NCI-H748 treated with DMSO at 0.1 percent for 48 hours (cell line): ENCODE data around the gene LUM.

Experiments used
- DNase-seq: peaks from one replicate; lab custom pipeline; 2025; lab: John Stamatoyannopoulos, UW

The LUM gene, protein sequence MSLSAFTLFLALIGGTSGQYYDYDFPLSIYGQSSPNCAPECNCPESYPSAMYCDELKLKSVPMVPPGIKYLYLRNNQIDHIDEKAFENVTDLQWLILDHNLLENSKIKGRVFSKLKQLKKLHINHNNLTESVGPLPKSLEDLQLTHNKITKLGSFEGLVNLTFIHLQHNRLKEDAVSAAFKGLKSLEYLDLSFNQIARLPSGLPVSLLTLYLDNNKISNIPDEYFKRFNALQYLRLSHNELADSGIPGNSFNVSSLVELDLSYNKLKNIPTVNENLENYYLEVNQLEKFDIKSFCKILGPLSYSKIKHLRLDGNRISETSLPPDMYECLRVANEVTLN

DNA sequence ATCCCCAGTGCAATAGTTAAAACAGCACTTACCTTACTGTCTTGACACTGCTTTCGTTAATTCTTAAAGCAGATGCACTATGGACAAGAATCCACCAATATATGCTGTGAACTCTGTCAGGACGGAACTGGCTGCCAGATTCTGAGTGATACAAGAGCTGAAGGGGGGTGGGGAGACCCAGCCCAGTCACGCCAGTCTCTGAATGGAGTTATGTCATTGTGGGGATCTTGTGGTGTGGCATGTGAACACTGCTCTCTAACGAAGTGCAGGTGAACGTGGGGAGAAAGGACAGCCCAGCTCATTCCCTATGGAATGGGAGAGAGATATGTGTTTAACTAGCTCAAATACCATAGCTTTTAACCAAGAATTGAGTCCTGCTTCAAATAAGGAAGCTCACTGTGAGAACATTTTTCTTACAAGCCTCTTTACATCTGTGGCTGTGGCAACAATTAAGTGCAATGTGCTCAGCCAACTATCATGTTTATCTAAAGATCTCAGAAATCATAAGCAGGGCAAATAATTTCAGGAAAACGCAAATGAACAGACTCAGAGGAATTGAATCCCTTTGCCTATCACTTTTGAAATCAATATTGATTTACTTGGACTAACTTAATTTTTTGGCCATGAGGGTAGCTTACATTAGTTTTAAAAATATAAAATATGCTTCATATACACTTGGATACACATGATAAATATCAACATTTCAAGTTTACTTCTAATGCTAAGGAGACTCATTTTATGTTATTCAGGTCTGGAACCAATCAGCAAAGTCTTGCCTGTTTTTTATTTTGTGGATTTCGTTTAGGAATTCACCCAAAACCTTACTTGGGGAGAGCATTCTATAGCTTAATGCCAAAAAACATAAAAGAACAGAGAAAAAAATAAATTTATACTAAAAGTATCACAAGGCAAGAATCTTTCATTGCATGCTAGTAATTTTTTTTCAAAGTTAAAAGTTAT is at the start of gene LUM:
LUM (minus strand) TSS at position 129 of the 960 bp plus-strand sequence. CDS start 2,515 bp downstream, outside the sequence.
- no peak for DNase-seq

DNA sequence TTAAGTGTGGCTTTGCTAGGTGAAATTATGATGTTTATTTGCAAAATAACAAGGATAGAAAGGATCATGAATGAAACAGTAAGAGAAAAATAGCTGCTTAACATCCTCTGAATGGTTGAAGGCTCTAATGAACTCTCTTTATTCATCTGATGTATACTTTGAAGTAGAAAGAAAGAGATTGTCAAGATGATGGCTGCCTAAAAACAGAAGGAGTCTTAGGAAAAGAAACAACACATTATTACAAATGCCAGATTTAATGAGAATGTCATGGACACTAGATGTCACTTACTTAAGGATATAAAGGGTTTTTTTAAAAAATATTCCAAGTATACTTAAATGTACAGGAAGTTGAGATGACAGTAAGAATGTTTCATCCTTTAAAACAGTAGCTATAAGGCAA is 49.7 kb upstream of the LUM start:
- no peak for DNase-seq

GRCh38 chr12:91155990-91156389 is 44.7 kb upstream of the LUM start:
- DNase-seq, result no peak

DNA sequence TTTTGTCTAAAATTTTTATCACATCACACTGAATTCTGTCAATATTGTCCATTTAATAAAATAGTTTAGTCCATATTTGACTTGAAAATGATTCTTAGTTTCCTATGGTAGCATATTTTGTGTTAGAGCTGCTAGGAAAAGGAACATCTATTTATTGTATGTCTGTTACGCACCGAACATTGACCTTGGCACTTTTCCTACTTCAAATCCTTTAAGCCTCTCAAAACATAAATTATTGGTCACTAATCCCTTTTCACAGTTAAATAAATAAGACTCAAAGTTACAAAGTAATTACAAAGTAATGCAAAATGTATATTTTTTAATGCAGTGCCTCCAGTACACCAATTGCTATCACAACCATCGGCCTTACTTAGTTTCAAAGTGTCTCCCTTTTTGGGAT is 42.8 kb upstream of the LUM start:
- no peak for DNase-seq

DNA sequence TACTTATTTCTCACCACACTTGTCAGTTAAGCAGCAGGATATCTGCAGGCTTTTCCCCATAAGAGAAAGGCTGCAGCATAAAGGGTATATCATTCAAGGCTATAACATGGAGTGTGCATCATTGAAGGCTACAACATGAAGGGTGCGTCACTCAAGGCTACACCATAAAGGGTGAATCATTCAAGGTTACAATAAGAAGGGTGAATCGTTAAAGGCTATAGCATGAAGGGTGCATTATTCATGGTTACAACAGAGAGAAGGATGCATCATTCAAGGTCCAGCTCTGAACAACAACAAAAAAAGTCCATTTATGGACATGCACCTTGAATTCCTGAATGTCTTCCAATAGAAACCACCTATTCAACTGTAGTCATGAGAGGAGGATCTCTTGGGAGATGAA is 32.8 kb upstream of the LUM start:
- DNase-seq, result no peak

- no peak for DNase-seq
Observed at GRCh38 chr12:91143206-91143605, 31.9 kb upstream of the LUM start.

GRCh38 chr12:91142221-91142631 is 30.9 kb upstream of the LUM start:
- DNase-seq, result no peak

DNA sequence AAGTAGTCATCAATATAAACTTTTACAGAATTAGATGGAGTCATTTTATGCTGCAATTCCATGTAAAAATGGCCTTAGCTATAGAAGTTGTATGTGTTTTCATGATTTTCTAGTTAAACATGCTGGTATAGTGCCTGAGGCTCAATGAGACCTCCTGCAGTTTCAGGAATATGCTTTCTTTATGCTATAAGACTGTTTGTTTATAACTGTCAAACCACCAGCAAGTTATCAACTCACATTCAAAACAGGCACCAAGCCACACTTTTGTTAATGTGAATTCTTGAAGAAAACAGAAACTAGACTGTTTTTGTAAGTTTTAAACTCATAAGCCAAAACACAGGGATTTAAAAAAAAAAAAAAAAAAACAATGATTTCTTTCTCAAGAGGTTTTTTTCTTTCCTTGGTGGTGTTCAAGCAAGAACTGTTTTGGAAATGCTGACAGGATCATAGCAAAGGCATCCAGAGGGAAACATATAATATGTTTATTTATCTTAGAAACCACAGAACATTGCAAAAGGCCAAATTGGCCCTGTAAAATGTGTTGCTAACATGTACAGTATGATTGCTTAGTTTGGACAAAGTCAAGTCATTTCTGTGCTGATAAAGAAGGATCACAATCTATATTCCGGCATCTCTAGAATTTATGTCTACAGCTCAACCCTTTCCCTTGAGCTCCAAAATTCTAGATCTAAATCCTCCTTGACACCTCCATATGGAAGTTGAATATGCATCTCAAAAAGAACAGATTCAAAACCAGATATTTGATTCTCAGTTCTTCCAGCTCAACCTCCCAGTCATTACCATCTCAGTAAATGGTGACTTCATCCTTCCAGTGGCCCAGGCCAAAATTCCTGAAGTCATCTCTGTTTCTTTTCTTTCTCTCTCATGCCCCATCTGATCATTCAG is 29.0 kb upstream of the LUM start:
- DNase-seq, result no peak

- no peak for DNase-seq
Observed at GRCh38 chr12:91139286-91139685, 28.0 kb upstream of the LUM start.

- no peak for DNase-seq
Observed at GRCh38 chr12:91138337-91138920, 27.1 kb upstream of the LUM start.

DNA sequence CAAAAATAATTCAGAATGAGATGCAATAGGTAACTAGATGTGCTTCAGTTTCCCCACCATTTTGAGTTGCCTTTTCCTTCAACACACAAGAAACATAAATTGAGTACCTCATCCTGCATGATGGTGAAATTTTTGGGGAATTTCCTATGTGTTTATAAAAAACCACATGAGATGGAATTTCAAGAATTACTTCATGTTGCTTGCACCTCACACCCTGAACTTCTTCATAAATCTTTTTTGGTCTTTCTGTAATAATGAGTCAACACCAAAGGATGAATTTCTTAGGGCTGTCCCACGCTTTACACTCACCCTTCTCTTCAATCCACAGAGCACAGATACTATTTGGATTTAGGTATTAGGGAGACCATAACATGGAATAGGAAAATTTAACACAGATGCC is 22.6 kb upstream of the LUM start:
- DNase-seq, result no peak

- DNase-seq, result no peak
Observed at GRCh38 chr12:91129662-91130362, 18.5 kb upstream of the LUM start.

DNA sequence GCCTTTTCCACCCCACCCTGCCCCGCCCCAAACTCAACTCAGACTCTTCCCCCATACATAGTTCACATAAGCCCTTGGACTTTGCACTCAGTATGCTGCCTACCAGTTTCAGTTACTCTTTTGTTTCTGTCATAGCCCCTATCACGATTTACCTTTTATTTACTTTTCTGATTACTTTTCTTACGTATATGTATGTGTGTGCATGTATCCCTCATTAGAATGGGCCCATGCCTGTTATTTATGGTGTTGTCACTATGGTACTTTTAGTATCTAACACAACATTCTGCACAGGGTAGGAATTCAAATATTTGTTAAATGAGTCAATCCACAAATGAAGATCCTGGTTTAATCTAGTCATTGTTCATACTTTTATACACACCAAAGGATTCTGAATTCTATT is 16.5 kb upstream of the LUM start:
- no peak for DNase-seq

- DNase-seq, result no peak
Observed at GRCh38 chr12:91127306-91127705, 16.0 kb upstream of the LUM start.

GRCh38 chr12:91126516-91126915 is 15.2 kb upstream of the LUM start:
- DNase-seq, result no peak

DNA sequence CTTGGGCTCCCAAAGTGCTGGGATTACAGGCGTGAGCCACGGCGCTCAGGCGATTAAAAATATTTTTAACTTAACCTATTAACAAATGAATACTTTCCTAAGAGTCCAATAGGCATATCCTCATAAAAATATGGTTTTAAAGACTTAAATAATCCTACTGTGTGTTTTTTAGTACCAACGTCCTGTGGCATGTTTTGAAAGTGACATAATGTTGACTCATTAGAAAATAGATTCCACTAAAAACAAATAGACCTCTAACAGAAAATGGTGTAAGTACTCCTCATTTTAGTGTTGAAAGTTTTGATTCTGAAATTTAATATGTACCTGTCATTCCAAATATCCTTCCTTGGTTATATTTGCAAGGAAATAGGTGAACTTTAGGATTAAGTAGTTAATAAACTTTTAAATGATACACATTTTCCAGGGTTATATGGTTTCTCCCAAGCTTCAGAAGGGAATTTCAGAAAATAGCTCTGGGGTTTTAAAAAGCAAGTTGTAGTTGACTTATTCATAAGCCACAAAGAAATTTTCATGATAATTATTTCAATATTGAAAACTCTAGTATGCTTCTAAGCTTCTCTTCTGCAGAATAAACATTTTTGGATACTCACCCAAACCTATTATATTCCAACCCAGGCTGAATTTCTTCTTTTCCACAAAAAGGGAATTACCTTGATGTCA is 12.1 kb upstream of the LUM start:
- no peak for DNase-seq

- no peak for DNase-seq
Observed at GRCh38 chr12:91120781-91121180, 9.5 kb upstream of the LUM start.

DNA sequence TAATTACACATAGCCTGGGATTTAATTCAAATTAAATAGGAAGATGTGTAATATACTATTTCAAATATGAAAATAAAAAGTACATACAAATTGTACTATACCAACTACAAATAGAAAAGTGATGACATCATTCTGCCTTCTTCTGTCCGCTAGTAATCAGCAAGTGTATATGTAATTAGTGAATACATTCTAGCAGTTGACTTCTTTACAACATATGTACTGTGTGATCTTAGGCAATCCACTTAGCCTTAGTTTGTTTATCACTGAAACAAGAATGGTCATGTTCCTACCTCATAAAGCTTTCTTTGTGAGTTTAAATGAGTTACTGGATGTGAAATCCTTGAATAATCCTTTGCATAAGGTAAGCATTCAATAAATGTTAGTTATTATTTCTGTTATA is 7.8 kb upstream of the LUM start:
- peak; percentile 4 for DNase-seq

DNA sequence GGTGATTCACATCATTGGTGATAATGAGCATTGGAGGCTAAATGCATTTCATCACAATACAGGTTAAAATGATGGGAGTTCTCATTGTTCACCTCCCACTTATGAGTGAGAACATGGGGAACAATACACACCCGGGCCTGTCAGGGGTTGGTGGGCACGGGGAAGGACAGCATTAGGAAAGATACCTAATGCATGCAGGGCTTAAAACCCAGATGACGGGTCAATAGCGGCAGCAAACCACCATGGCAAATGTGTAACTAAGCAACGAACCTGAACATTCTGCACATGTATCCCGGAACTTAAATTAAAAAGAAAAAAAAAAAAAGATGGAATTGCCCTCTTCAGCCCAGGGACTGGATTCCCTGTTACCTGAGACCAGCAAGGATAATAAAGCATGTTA is 2.3 kb upstream of the LUM start:
- DNase-seq, result no peak

DNA sequence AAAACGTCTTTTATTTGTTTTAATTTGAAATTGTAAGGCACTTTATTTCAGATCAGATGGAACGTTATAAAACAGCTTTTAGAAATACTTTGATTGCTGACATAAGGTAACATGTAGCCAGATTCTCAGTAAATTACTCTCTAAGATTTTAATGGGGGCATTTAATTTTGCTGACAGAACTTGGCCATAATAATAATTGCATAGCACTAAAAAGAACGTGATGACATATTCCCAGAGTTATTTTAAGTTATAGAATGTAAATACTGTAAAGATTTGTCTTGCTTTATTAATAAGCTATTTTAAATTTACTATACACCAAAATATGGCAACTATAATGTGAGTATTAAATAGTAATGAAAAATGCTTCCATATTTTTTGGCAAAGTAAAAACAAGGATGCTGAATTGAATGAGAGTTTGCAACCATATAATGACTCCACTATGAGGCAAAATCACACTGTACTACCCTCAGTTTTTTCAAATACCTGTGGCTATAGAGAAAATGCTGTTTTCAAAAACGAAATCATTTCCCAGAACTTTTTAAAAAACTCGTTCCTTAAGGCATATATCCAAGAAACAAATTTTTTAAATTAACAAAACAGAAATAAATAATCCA is 876 bp downstream of the LUM start:
- DNase-seq, result no peak
